HG02759 (cell line): Measurements from ENCODE around the gene FAR2.
"Not testable (repeated sequence)": the region's sequence is repeated elsewhere in the genome, so short reads cannot be mapped to it uniquely, and the experiment has no call there.

Experiments
- ATAC-seq: cut with Tn5 transposase; IDR thresholded peaks from one replicate; pipeline ENCODE4 v1.9.1; 2021; ENCODE audit warnings: mild to moderate bottlenecking, moderate library complexity; ENCODE audit not compliant: unreplicated experiment

FAR2 gene

GRCh38 chr12:29148911-29149690 lies at the start of gene FAR2:
Gene FAR2 (plus strand): TSS chr12:29149278. CDS start chr12:29270450, 121,172 bp downstream.
- peak; percentile 66 for ATAC-seq

- no peak for ATAC-seq
These were observed 46.3 kb upstream of the FAR2 start for GRCh38 chr12:29102741-29103140.

- ATAC-seq = peak; percentile 98
These were observed 45.5 kb upstream of the FAR2 start for GRCh38 chr12:29103539-29103974.

- no peak for ATAC-seq
These were observed 44.6 kb upstream of the FAR2 start for GRCh38 chr12:29104516-29104915.

- ATAC-seq = peak; percentile 53
These were observed 38.3 kb upstream of the FAR2 start for GRCh38 chr12:29110506-29111442.

GRCh38 chr12:29113101-29113500 lies 36.0 kb upstream of the FAR2 start:
- ATAC-seq = no peak

GRCh38 chr12:29116414-29116813 lies 32.7 kb upstream of the FAR2 start:
- ATAC-seq = no peak

GRCh38 chr12:29131539-29131938 lies 17.5 kb upstream of the FAR2 start:
- ATAC-seq = no peak

- ATAC-seq = no peak
These were observed 16.8 kb upstream of the FAR2 start for GRCh38 chr12:29132316-29132715.

- no peak for ATAC-seq
These were observed 15.9 kb upstream of the FAR2 start for GRCh38 chr12:29133181-29133580.

GRCh38 chr12:29133680-29134079 lies 15.4 kb upstream of the FAR2 start:
- no peak for ATAC-seq

GRCh38 chr12:29138256-29138655 lies 10.8 kb upstream of the FAR2 start:
- not testable (repeated sequence) for ATAC-seq

- not testable (repeated sequence) for ATAC-seq
These were observed 10.2 kb upstream of the FAR2 start for GRCh38 chr12:29138855-29139254.

GRCh38 chr12:29145372-29146170 lies 3.5 kb upstream of the FAR2 start:
- ATAC-seq = no peak

- ATAC-seq = no peak
These were observed 2.9 kb upstream of the FAR2 start for GRCh38 chr12:29146196-29146595.

- no peak for ATAC-seq
These were observed 1.1 kb upstream of the FAR2 start for GRCh38 chr12:29147731-29148595.

- peak; percentile 22 for ATAC-seq
These were observed 525 bp upstream of the FAR2 start for GRCh38 chr12:29148596-29148910.

GRCh38 chr12:29149691-29150281 lies 708 bp downstream of the FAR2 start:
- peak; percentile 16 for ATAC-seq

- no peak for ATAC-seq
These were observed 1.4 kb downstream of the FAR2 start for GRCh38 chr12:29150462-29150861.
